Measurements from ENCODE around the gene CFAP77. TPM values are rescaled to one million over a fixed set of nuclear protein-coding genes. Genes with fewer than 3 reads are reported as not detected.

CFAP77 gene
- total RNA-seq, 1 donor from 2014 or later = not detected

DNA sequence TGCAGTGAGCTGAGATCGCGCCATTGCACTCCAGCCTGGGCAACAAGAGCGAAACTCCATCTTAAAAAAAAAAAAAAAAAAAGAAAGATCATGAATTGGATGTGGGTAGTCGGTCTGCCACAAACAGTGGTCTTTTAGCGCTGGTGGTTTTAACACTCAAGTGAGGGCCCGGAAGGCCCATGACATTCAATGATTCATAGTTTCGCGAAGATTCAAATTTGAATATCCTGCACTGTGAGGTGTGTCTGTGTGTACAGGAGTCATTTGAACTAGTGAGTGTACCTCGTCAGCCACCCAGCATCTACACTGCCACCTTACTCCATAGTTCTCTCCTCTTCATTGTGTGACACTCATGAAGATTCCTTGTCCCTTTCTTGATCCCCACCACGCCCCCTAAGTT lies 41.3 kb downstream of the CFAP77 start:
- no peak for DNase-seq (ENCODE audit: low spot score)

DNA sequence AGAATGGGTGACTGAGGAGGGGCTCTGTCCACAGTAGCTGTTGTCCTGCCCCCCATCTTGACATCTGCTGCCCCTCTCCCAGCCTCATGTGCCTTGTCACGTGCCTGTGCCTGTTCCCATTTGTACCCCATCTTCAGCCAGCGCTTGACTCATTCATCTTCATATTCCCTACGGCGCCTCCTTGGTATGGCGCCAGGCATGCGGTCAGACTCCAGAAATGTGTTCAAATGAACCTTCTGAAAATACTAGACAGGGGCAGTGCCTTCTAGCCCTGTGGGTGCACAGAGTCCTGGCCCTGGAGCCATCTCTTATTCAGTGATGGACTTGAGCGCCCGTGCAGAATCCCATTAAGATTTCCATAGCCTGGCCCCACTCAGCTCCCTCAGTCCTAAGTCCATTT lies 46.2 kb downstream of the CFAP77 start:
- no peak for DNase-seq (ENCODE audit: low spot score)

DNA sequence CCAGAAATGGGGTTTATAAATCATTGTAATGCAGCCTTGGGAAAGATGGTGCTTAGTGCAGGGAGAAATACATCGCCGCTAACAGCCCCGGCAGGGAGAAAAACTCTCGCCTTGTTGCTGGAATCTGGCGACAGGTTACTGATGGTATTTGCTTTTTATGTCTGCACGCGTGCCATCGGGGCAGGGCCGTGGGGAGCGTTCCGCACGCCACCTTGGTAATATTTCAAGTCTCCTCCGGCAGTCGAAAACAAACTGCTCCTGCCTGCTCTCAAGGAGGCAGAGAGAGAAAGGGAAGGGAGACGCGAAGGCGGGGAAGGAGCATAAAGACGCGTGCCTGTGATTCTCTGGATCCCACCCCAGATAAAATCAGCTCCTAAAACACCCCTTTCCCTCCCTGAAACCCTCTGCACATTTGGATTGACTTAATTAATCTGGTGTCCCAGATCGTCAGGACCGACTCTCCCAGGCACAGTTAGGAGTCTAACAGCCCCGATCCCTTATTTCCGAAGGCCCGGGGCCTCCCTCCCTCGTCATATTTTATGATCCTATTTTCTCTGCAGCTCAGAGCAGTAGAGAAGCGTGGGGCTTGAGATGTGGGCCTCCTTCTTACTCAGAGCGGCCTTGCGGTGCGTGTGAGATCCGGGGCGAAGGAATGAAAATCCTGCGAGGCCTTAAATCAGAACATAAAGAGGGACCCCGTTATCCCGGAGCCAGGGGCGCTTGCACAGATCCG lies 47.7 kb downstream of the CFAP77 start:
- DNase-seq (ENCODE audit: low spot score) = no peak

DNA sequence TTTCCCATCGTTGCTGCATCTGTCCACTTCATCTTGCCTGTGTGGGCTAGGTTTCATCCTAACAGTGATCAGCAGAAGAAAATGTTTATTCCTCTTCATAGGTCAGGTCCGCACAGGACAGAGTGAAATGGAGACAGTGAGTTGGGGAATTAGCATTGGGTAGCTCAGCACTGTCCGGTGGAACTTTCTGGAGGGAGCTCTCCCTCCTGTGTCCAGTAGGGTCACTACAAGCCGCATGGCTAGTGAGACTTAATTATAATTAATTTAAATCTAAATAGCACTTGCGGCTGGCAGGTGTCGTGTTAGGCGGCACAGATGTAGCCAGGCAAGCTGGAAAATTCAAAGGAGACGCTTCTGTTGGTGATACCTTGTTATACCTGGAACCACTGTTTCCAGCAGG lies 48.4 kb downstream of the CFAP77 start:
- no peak for DNase-seq (ENCODE audit: low spot score)

DNA sequence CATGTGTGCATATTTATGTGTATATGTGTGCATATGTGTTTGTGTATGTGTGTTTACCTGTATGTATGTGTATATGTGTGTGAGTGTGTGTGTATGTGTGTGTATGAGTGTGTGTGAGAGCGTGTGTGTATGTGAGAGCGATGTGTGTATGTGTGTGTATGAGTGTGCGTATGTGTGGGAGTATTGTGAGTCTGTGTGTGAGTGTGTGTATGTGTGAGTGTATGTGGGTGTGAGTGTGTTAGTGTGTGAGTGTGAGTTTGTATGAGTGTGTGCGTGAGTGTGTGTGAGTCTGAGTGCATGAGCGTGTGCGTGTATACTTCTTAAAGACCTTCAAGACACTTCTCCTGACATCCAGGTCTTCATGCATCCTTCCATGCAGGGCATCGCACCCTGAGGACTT lies 49.6 kb downstream of the CFAP77 start:
- no peak for DNase-seq (ENCODE audit: low spot score)

DNA sequence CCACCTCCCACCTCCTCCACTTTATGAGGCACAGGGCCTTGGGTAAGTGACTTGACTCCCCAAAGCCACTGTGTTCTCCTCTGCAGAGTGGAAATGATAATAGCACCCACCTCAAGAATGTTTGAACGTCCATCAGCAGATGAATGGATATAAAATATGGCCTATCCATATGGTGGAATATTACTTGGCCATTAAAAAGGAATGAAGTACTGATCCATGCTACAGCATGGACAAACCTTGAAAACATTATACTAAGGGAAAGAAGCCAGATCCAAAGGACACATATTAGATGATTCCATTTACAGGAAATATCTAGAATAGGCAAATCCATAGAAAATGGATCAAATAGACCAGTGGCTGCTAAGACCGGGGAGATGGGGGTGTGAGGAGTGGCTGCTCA lies 50.2 kb downstream of the CFAP77 start:
- DNase-seq (ENCODE audit: low spot score) = no peak

DNA sequence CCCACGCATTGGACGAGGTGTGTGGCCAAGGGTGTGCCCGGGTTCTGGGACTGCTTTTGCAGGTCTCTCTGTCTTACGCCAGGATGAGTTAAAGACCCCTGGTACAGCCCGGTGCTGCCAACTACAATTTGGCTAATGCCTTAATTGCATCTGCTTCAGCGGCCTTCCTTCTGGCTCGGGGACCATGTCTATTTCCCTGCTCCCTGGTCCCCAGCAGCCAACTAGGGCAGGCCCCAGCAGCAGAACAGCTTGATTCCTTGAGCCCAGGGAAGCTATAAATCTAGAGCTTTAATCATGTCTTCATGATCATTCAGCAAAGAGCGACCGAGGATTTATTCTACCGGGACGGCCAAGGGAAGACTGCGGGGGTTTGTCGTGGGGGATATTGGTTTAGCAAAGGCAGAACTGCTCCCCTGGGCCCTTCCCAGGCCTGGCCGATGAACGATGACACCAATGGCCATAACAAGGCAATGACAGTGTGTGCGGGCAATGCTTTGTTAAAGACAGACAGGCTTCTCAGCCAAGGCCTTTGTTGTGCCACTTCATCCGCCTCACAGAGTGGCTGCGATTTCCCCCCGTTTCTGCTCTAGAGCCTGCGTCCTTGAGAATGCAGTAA lies 51.4 kb downstream of the CFAP77 start:
- DNase-seq (ENCODE audit: low spot score) = no peak

DNA sequence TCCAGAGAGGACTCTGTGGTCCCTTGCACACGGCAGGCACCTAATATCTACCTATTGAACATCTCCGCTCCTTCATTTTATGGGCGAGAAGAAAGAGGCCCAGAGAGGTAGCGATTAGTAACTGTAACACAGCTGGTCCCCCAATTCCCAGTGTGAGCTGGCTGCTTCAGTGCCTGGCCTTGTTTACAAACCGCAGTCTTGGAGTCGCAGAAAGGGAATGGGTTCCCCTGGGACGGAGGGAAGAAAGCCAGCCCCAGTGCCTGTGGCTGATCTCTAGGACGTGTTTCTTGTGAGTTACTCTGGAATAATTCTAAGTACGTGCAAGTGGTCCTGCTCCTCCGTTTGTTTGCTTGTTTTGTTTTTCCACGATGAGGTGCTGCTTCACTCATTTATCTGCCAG lies 52.0 kb downstream of the CFAP77 start:
- no peak for DNase-seq (ENCODE audit: low spot score)

DNA sequence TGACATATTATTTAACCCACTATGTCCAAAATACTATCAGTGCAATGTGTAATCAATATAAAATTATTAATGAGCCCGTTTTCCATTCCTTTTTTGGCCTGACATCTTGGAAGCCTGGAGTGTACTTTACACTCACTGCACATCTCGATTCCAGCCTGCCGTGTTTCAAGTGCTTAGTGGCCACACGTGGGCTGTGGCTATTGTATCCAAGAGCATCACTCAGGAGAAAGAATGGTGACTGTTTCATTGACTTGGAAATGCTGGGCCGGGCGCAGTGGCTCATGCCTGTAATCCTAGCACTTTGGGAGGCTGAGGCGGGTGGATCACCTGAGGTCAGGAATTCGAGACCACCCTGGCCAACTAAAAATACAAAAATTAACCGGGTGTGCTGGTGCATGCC lies 54.5 kb downstream of the CFAP77 start:
- DNase-seq (ENCODE audit: low spot score) = no peak

DNA sequence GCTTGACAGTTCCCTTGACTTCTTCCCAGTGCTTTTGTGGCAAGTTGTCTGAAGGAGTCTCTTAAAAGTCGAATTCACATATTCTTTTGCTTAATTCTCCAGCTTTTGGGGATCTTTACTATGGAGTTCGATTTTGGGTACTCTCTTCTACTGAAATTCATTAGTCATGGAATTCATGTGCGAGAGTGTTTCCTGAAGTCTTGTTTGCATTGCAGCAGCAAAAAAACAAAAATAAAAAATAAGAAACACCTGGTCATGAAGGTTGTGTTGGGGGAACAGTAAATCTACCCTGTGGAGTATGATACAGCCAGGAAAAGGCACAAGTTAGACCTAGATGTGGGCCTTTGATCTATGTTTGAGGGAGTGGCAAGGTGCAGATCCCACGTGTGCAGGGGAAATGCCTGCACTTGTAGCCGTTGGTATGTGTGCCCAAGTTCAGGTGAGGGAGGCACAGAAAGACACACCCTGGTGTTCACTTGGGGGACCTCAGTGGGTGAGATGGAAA lies 55.2 kb downstream of the CFAP77 start:
- no peak for DNase-seq (ENCODE audit: low spot score)

DNA sequence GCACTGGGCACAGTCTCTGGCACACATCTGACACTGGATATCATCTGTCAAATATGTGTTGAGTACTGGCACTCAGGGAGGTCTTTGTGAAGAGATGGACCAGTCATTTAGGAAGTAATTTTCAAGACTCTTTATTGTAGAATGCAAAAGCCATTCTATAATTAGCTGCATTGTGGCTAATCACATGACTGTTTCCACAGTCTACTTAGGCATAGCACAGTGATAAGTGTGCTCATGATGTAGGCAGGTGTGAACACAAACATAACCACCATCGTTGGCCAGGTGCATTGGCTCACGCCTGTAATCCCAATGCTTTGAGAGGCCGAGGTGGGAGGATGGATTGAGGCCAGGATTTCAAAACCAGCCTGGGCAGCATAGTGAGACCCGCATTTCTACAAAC lies 62.2 kb downstream of the CFAP77 start:
- no peak for DNase-seq (ENCODE audit: low spot score)

DNA sequence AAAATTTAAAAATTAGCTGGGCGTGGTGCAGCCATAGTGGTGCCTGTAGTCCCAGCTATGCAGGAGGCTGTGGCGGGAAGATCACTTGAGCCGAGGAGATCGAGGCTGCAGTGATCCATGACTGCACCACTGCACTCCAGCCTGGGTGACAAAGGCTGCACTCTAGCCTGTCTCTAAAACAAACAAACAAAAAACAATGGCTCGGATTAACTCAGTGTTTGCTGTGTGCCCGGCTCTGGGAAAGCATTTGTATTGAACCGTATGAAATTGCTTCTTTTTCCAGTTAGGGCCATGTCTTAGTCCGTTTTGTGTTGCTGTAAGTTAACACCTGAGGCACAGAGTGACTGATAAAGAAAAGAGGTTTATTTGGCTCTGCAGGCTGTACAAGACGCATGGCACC lies 62.6 kb downstream of the CFAP77 start:
- DNase-seq (ENCODE audit: low spot score) = no peak

DNA sequence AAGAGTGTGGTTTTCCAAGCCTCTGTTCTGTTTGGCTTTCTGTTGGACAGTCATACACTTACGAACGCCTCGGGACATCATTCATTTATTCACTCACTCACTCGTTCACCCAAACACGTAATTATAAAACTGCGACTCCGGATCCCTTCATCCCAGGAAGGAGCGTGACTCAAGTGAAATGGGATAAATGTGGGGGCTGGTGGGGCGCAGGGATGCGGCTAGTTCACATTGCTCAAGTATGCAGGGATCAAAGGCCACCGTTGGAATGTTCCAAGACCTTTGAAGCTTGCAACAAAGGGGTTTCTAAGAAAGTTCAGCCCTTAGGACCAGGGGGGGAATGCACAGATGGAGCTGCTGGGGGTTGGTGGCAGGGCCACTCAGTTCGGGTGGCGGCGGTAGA lies 64.2 kb downstream of the CFAP77 start:
- DNase-seq (ENCODE audit: low spot score) = no peak

DNA sequence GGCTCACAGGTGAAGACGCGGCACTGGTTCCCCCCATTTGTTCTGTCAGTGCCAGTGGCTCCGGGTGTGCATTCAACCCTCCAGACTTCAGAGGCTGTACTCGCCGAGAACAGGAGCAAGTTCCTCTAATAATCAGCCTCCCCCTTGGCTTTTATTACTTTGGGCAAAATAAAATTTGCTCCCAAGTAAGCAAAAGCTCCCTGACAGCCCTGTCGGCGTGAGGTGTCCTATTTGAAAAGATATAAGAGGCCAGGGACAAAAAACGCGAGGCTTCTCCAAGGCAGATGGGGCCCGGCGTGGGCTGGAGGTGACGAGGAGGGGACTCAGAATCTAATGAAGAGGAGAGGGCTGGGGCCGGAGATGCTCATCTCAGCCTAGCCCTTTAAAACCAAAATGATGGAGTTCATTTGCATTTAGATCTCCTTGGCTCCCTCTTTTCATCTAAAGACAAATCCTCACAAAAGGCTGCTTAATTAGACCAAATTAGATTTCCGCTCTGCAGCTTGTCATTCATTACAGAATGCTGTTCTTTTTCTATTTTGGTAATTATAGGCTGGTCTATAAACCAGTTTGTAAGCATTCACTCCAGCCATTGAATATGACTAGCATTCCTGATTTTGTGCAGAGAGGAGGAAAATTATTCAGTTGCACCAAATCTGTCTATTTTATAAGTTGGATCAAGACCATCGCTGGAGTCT lies 68.5 kb downstream of the CFAP77 start:
- DNase-seq (ENCODE audit: low spot score) = no peak

DNA sequence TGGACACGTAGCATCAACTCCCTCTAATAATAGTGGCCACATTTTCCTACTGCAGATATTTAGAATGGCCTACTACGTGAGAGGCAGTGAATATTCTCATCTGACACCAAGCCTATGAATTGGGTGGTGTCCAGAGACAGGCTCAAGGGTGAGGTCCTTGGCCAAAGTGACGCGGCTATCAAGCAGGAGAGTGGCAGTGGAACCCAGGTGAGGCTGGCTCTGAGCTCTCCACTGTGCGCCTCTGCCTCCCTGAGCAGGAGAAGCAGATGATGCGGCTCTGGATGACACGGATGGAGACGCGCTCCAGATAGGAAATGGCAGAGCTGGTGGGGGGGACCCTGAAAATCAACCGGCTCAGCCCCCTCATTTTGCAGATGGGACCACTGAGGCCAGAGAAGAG lies 69.7 kb downstream of the CFAP77 start:
- DNase-seq (ENCODE audit: low spot score) = no peak

DNA sequence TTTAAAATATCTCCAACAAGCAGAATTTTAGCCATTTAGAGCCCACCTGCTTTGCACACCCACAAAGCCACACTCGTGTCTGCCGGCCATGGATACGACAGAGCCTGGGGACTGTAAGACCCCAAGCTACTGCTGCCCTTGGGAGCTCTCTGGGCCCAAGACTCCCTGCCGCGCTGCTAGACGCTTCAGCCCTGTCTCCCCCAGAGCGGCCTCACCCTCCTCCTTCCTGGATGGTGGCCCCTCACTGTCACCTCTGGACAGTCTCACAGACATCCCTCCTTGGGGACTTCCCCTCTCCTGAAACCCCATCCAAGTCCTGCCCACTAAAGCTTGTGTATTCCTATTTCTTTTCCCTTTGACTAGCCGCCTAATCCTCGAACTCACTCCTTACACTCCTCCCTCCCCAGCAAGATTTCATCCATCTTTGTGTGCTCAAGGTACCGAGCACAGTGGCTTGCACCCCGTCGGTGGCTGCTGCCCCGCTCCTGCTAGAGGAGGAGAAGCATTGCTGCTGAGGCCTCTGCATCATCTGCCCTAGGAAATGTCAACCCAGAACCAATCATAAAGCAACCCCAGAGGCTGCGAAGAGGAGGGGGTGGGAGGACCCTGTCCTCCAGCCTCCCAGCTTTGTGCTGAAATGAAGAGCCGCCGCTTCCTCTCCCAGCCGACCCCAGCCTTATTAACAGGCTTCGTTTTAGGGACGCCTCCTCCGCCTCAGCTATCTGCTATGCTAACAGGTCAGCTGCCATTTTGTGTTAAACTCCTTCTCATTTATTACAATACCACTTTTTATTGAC lies 71.2 kb downstream of the CFAP77 start:
- no peak for DNase-seq (ENCODE audit: low spot score)

DNA sequence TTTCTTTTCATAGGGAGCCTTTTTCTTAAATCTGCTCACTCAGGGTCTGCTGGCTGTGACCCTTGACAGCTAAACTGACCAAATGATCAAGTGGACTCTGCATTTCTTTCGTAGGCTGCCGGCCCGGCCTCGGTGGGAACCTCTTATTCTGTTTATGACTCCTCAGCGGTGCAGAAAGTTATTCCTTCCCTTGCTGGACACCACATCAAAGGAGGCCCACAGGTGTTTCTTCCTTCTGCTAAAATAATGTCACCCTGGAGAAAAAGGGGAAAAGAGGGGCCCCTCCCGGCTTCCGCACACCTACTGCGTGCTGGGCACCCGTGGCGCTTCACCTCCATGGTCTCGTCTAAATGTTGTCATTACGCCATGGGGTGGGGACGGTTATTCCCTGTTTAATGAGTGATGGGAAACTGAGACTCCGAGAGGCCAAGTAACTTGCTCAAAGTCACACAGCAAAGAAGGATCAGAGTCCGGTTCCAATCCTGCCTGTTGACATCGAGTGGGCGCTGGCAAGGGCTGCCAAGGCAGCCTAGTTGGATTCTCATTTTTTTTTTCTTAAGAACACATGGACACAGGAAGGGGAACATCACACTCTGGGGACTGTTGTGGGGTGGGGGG lies 72.3 kb downstream of the CFAP77 start:
- DNase-seq (ENCODE audit: low spot score) = no peak

DNA sequence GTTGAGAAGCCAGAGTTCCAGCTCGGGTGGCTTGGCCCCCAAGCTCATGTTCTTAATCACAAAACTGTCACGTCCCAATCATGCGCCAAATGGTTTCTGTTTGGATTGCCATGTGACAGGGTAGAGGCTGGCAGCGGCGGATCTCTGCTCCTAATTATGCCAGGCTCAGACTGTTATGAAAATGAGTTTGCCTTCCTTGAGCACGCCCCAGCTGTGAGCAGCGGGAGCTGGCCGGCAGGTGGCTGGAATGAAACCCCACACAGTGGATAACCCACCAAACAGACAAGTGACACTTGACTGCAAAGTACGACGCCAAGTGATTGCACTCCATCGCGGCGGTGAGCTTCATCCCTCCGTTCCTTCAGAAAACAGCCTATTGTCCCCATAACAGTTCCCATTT lies 75.4 kb downstream of the CFAP77 start:
- no peak for DNase-seq (ENCODE audit: low spot score)

DNA sequence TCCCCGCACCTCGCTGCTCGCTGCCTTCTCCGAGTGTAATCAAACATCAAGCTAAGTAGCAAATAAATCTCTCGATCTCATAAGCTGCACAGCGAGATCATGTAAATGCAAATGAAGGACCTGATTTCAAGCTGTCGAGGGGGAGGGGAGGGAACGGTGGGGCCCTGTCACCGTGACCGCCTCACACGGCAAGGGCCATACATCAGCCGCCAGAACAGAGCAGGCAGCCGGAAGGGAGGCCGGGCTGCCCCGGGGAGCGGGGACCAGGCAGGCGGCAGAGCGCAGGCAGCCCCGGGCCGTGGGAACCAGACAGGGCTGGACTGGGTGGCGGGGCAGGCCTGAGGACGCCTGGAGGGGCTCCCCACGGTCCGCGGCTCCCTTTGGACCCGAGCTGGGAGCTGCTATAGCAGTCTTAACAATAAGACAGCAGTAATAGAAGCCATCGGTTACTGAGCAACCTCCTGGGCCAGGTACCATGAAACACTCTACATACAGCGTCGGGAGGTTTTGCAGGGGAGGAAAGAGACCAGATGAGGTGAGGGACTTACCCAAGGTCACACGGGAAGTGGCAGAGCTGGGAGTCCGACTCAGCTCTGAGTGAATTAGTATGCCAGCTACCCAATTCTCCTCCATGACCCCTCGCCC lies 76.8 kb downstream of the CFAP77 start:
- no peak for DNase-seq (ENCODE audit: low spot score)

DNA sequence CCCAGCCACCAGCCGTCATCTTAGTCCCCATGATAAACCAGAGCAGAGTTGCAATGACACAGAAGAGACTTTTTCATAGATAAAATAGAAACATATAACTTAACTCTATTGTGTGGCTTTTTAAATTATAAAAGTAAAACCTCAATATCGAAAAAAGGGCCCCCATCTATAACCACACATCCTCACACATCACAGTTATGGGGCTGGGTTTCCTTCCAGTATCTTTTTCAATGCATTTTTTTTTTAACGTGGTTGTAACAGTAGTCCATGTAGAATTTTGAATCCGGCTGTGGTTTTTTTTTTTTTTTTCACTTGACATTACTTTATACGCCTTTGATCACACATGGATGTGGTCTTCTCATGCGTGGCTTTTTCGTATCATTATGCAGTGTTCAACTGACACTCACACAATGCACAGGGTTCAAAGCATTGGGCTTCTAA lies 77.4 kb downstream of the CFAP77 start:
- DNase-seq (ENCODE audit: low spot score) = no peak

DNA sequence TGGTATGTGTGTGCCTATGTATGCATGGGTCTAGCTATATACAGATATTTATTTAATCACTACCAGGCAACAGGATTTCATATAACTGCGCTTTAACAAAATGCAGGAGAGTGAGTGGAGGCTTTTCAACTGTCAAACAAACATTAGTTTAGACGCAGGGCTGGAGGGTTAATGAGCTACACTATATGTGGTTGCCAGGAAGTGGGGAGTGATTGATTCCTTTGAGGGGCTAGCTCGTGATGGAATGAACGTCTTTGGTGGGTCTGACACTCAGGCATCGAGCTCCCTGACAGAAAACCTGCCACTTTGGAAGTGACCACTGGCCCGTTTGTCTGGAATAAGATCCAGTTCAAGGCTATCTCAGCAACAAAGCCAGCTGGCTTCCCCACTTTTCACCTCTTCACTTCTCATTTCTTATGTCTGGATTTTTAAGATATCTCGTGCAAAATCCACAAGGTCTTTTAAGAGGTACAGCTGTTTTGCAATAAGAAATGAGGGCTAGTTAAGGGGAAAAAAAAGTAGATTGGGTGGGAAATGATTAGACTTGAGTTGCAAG lies 78.0 kb downstream of the CFAP77 start:
- no peak for DNase-seq (ENCODE audit: low spot score)

All from ureter (tissue), 1 donor.